Spinal cord (tissue), 10 donors: ENCODE data around the gene GTF2F1. TPM values are rescaled to one million over a fixed set of nuclear protein-coding genes. Genes with fewer than 3 reads are reported as not detected.
"Not testable (repeated sequence)": the region's sequence is repeated elsewhere in the genome, so short reads cannot be mapped to it uniquely, and the experiment has no call there.

ENCODE experiments used
- DNase-seq, 6 donors: peaks; one replicate each; pipeline versions ENCODE4 v3.0.0 to v3.0.0-alpha.2; 2013 to 2015; ENCODE audit warnings: low spot score in 6 of 6, low read depth in 4 of 6
- H3K27ac ChIP-seq: one replicate; pipeline ENCODE4 v1.5.1; 2013; ENCODE audit warnings: low read depth, low read length, control low read depth
- H3K27me3 ChIP-seq: one replicate; pipeline ENCODE4 v1.6.1; 2013; ENCODE audit warnings: low read length; ENCODE audit not compliant: control insufficient read depth, insufficient read depth
- H3K36me3 ChIP-seq: one replicate; pipeline ENCODE4 v1.6.1; 2013; ENCODE audit warnings: low read length; ENCODE audit not compliant: control insufficient read depth, insufficient read depth
- H3K4me1 ChIP-seq: one replicate; pipeline ENCODE4 v1.6.1; 2013; ENCODE audit warnings: low read length; ENCODE audit not compliant: control insufficient read depth, insufficient read depth
- H3K4me3 ChIP-seq: one replicate; pipeline ENCODE4 v1.5.1; 2013; ENCODE audit warnings: low read depth, low read length, control low read depth
- H3K9me3 ChIP-seq: one replicate; pipeline ENCODE4 v1.6.1; 2013; ENCODE audit warnings: low read length; ENCODE audit not compliant: control insufficient read depth, insufficient read depth
- WGBS: methylation state at CpG from one replicate; pipeline ENCODE4 v1.1.5; 2013; ENCODE audit warnings: missing lambda C conversion rate; ENCODE audit not compliant: insufficient coverage; 5-methylcytosine and 5-hydroxymethylcytosine counted together
- polyA plus RNA-seq, 2 donors: library from polyadenylated mRNA; unstranded; fragments of 120-200 nt; gene quantifications; one replicate each; pipeline ENCODE4 v1.2.1, GENCODE V29; 2013; ENCODE audit not compliant: insufficient read length in 2 of 2
- total RNA-seq, 2 donors: library from RNA; depleted of rRNA in 1 of 2; stranded (reverse); fragments of 120-200 nt in 1 of 2; fragments of >200 nt in 1 of 2; gene quantifications; one replicate each; pipeline versions ENCODE4 v1.2.3 to v1.2.4, GENCODE V29; 2013 to 2014
- donor health status: healthy.

Gene GTF2F1
- total and polyA plus RNA-seq, 4 donors: 26.2 to 97.3 (median 65.9) TPM

DNA sequence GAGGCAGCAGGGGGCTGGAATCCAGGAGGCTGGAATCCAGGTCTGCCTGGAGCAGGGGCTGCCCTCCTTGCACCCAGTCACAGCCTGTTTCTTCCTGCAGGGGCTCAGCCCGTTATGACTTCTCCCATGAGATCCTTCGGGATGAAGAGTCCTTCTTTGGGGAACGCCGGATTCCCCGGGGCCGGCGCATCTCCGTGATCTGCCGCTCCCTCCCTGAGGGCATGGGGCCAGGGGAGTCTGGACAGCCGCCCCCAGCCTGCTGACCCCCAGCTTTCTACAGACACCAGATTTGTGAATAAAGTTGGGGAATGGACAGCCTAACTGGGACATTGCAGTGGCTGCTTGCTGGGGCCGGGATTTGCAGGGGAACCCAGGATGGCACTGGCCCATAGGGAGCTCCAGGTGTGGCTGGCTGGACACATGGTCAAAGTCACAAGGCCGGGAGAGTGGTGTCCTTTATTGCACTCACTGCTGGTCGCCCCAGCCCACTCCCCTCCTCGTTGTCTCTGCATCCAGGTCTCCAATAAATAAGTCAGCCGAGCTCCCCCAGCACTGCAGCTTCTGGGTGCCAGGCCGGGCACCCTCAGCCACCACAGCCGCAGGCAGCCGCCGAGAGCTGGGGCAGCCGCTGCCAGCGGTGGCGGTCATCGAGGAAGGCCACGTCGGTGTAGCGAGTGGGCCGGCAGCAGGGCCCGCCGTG is 18.1 kb downstream of the GTF2F1 start:
- no peak overlapping the region for H3K4me3 ChIP-seq

DNA sequence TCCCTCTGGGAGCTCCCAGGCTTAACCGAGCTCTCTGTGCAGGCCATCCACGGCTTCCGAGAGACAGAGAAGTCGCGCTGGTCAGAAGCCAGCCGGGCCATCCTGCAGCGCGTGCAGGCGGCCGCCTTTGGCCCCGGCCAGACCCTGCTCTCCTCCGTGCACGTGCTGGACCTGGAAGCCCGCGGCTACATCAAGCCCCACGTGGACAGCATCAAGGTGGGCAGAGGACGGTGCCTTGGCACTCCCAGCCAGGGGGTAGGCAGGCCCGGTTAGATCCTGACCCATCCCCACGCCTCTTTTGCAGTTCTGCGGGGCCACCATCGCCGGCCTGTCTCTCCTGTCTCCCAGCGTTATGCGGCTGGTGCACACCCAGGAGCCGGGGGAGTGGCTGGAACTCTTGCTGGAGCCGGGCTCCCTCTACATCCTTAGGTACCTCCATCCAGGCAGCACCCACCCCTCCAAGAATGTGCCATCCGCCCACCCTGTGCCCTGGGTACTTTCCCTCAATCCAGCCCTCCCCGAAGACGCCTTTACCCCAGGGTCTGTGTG is 18.7 kb downstream of the GTF2F1 start:
- Histone ChIP-seq H3K4me3 (no peak overlapping the region), H3K27me3 (no peaks in the 10 kb centered on the region), H3K9me3 (no peaks in the 10 kb centered on the region), H3K4me1 (peaks cover 31% of the 10 kb centered on the region), H3K36me3 (peaks cover 48% of the 10 kb centered on the region), H3K27ac (peak overlapping the region; percentile 80)
- no peak for DNase-seq
- WGBS: 68% methylated on average over 26 of the region's 29 CpGs

More for the DNA sequence above, 18.1 kb downstream of the GTF2F1 start:
- Histone ChIP-seq H3K27me3 (no peaks in the 10 kb centered on the region), H3K27ac (no peak overlapping the region), H3K9me3 (no peaks in the 10 kb centered on the region), H3K4me1 (peaks cover 31% of the 10 kb centered on the region), H3K36me3 (peaks cover 50% of the 10 kb centered on the region)
- no peak for DNase-seq
- 93% methylated on average over 26 of the region's 29 CpGs for whole genome bisulfite sequencing

DNA sequence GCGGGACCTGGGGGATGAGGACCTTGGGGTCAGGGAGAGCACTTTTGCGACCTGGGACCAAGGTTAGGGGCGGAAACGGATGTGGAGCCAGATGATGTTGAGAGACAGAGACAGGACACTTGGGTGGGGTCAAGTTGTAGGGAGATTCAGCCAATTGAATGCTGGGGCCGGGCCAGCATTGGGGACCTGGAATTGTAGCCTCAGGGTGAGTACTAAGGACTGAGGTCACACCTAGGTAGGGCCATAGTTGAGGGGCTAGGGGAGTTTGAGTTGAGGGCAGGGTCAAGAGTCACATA is 19.2 kb downstream of the GTF2F1 start:
- no peaks in the 10 kb centered on the region for H3K27me3 ChIP-seq
- DNase-seq: no peak
- H3K9me3 ChIP-seq: no peaks in the 10 kb centered on the region
- peaks cover 49% of the 10 kb centered on the region for H3K36me3 ChIP-seq
- WGBS: 17% methylated on average over 5 of the region's 5 CpGs
- peak overlapping the region; percentile 45 for H3K4me3 ChIP-seq
- peak overlapping the region; percentile 80 for H3K27ac ChIP-seq
- peaks cover 31% of the 10 kb centered on the region for H3K4me1 ChIP-seq

DNA sequence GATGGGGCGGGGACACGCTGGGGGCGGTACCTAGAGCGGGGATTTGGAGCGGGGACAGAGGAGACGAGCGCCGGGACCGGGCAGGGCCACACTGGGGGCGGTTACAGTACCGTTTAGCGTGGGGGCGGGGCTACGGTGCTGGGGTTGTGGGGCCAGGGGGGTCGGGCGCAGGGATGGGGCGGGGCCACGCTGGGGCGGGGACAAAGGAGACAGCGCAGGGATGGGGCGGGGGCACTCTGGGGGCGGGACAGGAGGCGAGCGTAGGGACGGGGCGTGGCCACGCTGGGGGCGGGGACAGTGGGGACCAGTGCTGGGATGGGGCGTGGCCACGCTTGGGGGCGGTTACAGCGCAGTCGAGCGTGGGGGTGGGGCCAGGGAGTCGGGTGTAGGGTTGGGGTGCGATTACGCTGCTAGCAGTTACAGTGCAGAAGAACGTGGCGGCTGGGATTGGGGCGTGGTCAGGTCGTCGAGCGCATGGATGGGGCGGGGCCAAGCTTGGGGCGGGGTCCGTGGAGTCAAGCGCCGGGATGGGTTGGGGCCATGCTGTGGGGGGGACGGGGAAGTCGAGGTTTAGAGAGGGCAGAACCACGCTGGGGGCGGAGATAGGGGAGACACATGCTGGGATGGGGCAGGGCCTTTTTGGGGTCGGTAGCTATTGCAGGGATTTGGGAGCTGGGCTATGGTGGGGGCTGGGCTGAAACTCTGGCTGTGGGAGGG is 19.7 kb downstream of the GTF2F1 start:
- H3K27ac ChIP-seq: peak overlapping the region; percentile 98
- no peaks in the 10 kb centered on the region for H3K27me3 ChIP-seq
- peak; percentile 77 to 99 (median 93) for DNase-seq
- peaks cover 31% of the 10 kb centered on the region for H3K4me1 ChIP-seq
- WGBS: under 1% methylated on average over 46 of the region's 53 CpGs
- peak overlapping the region; percentile 68 for H3K4me3 ChIP-seq
- no peaks in the 10 kb centered on the region for H3K9me3 ChIP-seq
- peaks cover 50% of the 10 kb centered on the region for H3K36me3 ChIP-seq

DNA sequence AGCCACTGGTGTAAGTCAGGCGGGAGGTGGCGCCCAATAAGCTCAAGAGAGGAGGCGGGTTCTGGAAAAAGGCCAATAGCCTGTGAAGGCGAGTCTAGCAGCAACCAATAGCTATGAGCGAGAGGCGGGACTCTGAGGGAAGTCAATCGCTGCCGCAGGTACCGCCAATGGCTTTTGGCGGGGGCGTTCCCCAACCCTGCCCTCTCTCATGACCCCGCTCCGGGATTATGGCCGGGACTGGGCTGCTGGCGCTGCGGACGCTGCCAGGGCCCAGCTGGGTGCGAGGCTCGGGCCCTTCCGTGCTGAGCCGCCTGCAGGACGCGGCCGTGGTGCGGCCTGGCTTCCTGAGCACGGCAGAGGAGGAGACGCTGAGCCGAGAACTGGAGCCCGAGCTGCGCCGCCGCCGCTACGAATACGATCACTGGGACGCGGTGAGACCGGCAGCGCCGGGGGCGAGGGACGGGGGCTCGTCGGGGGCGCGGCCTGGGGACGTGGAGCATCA is 20.3 kb downstream of the GTF2F1 start, which contains the start of gene ALKBH7:
TSS of gene ALKBH7 (plus strand) at position 201 of the 502 bp plus-strand sequence. CDS start at position 228, 27 bp downstream.
- H3K27ac ChIP-seq: peak within 1 kb of the TSS; percentile 98
- peak; percentile 95 to 100 (median 100) for DNase-seq
- peaks cover 52% of the 10 kb centered on the region for H3K36me3 ChIP-seq
- H3K4me3 ChIP-seq: peak within 1 kb of the TSS; percentile 68
- H3K9me3 ChIP-seq: no peaks in the 10 kb centered on the region
- no peaks in the 10 kb centered on the region for H3K27me3 ChIP-seq
- peaks cover 31% of the 10 kb centered on the region for H3K4me1 ChIP-seq
- WGBS: 0% methylated on average over 47 of the region's 47 CpGs

DNA sequence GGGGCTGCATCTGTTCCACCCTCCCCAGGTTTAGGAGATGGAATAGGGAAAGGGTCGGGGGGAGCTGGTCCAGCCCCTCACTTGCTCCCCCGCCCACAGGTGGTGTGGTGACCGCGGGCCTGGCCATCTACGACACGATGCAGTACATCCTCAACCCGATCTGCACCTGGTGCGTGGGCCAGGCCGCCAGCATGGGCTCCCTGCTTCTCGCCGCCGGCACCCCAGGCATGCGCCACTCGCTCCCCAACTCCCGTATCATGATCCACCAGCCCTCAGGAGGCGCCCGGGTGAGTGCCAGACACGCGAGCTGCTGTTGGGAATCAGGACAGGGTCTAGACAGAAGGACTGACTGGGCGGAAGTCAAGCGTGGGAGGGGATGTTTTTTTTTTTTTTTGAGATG is 28.6 kb downstream of the GTF2F1 start:
- 98% methylated on average over 20 of the region's 21 CpGs for WGBS
- peaks cover 14% of the 10 kb centered on the region for H3K4me1 ChIP-seq

DNA sequence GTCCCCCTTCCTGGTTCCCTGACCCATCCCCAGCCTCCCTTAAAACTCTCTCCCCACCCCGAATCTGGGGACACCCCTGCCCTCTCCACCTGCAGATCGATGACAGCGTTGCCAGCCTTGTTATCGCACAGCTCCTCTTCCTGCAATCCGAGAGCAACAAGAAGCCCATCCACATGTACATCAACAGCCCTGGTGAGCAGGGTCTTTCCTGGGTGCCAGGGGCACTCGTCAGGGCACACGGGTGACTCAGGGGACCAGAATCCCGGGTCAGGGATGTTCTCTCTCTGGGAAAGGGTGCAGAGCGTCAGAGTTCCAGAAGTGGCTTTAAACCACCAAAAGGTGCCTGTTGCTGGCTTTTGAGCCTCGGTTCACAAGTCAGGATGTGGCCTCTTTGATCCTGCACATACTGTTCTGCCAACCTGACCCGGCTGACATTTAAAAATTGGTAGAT is 30.6 kb downstream of the GTF2F1 start:
- 41% methylated on average over 11 of the region's 11 CpGs for WGBS
- Histone ChIP-seq H3K27me3 (no peaks in the 10 kb centered on the region), H3K4me3 (peak overlapping the region; percentile 66), H3K27ac (peak overlapping the region; percentile 71), H3K4me1 (peaks cover 14% of the 10 kb centered on the region), H3K9me3 (no peaks in the 10 kb centered on the region), H3K36me3 (peaks cover 32% of the 10 kb centered on the region)
- DNase-seq: no peak

More for the DNA sequence above, 28.6 kb downstream of the GTF2F1 start:
- H3K4me3 ChIP-seq: no peak overlapping the region
- no peaks in the 10 kb centered on the region for H3K9me3 ChIP-seq
- H3K36me3 ChIP-seq: peaks cover 52% of the 10 kb centered on the region
- no peaks in the 10 kb centered on the region for H3K27me3 ChIP-seq
- H3K27ac ChIP-seq: no peak overlapping the region
- no peak for DNase-seq

DNA sequence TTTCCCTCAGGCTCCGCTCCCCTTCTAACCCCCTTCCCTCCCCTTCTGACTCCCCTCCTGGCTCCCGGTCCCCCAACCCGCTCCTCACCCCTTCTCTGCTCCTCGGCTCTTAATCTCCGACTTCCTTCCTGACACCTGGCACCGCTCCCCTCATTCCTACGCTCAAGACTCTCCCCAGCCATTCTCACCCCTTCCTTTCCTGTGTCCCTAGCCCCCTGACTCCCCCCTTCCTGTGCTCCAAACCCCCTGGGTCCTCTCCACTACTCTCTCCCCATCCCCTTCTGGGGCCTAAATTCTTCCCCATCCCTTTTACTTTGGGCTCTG is 31.0 kb downstream of the GTF2F1 start:
- no peaks in the 10 kb centered on the region for H3K27me3 ChIP-seq
- peaks cover 29% of the 10 kb centered on the region for H3K36me3 ChIP-seq
- H3K27ac ChIP-seq: peak overlapping the region; percentile 71
- H3K4me3 ChIP-seq: peak overlapping the region; percentile 66
- DNase-seq: no peak
- 0% methylated on average over 7 of the region's 7 CpGs for WGBS
- peaks cover 14% of the 10 kb centered on the region for H3K4me1 ChIP-seq
- no peaks in the 10 kb centered on the region for H3K9me3 ChIP-seq

DNA sequence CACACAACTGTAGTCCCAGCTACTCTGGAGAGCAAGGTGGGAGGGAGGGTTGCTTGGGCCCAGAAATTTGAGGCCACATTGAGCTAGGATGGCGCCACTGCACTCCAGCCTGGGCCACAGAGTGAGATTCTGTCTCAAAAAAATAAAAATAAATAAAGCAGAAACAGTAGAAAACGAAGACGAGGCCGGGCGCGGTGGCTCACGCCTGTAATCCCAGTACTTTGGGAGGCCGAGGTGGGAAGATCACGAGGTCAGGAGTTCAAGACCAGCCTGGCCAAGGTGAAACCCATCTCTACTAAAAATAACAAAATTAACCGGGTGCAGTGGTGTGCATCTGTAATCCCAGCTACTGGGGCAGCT is 32.1 kb downstream of the GTF2F1 start:
- peaks cover 14% of the 10 kb centered on the region for H3K4me1 ChIP-seq
- peaks cover 17% of the 10 kb centered on the region for H3K36me3 ChIP-seq
- H3K27ac ChIP-seq, DNase-seq, H3K9me3 ChIP-seq, H3K27me3 ChIP-seq: not testable (repeated sequence)
- H3K4me3 ChIP-seq: peak overlapping the region; percentile 66
- WGBS: 98% methylated on average over 9 of the region's 10 CpGs
